ENCODE results near the gene AADAT.
"Not testable (repeated sequence)": the region's sequence is repeated elsewhere in the genome, so short reads cannot be mapped to it uniquely, and the experiment has no call there.

AADAT gene

DNA sequence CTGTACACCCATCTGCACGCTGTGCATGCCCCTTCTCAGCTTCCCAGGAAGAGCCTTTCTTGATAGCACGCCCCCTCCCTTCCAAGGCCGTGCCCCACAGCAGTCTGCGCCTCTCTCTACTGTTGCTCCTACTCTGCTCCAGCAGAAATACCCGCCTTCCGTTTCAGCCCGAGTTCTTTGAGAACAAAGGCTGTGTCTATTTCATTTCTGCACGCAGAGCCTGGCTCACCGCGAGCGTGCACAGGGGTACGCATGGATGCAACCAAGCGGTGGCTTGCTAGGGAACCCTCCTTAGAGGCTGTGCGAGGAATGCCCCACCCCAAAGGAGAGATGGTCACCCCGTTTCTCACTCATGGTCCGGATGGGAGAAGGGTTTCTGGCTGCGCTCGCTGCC lies 485 bp downstream of the AADAT start:
- DNase-seq: peak; percentile 5

DNA sequence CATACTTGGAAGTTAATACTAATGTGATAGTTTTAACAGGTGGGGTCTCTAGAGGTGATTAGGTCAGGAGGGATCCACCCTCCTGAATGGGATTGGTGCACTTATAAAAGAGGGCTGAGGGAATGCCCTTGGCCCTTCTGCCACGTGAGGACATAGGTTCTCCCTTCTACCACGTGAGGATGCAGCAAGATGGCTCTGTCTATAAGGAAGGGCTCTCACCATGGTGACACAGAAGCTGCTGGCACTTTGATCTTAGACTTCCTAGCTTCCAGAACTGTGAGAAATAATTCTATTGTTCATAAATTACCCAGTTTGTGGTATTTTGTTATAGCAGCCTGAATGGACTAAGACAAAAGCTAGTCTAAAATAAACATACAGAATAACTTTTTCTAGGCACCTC lies 1.0 kb downstream of the AADAT start:
- DNase-seq: no peak

DNA sequence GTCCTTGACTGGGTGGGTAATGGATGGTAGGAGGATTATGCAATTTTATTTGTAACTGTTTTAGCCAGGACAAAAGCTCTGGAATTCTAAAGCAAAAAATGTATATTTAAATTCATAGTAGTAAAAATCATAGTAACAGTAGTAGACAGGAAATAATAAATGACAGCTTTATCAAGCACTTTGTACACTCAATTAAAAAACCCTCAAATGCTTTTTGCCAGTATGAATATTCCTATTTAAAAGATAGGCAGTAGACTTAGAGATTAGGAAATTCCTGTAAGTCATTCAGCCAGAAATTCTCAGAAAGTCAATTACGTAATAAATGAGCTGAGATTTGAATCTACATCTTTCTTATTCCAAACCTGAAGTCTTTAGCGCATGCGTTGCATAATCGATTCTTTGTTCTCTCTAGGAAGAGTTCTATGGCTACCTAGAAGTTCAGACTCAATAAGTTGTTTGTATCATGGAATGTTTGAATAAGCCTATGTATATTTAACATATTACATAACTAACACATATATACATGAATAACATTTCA lies 2.5 kb downstream of the AADAT start:
- DNase-seq: no peak

DNA sequence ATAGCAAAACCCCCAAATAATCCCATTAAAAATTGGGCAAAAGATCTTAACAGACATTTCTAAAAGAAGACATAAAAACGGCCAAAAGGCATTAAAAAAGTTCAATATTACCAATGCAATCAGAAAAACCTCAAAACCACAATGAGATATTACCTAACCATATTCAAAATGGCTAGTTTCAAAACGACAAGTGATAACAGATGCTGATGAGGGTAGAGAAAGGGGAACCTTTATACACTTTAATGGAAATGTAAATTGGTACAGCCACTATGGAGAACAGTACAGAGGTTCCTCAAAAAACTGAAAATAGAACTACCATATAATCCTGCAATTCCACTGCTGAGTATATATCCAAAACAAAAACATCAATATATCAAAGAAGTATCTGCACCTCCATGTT lies 6.2 kb downstream of the AADAT start:
- no peak for DNase-seq

DNA sequence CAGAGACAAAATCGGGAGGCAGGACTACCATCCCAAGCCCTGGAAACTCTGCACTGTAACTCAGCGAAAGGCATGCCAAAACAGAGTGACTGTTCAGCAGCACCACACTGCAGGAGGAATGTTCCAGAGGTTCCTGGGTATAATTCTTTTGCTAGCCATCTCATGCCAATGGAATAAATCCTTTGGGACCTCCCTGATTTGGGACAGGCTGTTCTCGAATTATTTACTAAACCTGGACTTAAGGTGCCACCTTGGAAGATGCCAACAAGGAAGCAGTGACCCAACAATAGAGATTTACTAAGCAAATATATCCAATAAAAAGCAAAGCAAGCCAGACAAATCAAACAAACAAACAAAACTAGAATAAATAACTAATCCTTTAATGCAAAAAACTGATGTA lies 9.3 kb downstream of the AADAT start:
- no peak for DNase-seq

DNA sequence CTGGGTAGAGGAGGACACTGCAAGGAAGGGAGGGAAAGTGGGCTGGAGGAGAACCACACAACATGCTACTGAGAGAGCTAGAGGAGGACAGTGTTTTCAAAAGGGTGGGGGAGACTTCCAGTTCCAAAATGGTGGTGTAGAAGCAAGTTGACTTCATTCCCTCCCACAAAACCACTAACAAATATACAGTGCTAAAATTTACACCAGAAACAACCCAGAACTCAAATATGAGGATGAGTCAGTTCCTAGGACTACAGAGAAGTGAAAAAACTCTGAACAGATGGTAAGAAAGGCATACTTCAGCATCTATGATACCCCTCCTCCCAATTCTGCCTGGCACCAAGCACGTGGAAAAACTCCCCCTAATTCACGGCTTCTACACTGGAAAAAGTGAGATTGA lies 9.8 kb downstream of the AADAT start:
- DNase-seq: no peak

DNA sequence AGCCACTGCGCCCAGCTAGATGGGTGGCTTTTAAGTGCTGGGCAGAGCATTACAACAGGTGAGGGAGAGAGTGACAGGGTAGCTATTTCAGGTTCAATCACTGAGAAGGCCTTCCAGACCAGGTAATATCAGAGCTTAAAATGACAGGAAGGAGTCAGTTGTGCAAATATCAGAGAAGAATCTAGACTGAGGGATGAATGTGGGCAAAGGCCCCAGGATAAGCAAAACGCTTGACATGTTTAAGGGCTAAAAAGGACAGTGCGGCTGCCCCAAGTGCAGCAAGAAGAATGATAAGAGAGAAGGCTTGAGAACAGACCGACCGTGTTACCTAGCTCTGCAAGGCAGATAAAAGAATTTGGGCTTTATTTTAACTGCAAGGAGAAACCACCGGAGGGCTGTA lies 18.6 kb downstream of the AADAT start:
- DNase-seq: no peak

DNA sequence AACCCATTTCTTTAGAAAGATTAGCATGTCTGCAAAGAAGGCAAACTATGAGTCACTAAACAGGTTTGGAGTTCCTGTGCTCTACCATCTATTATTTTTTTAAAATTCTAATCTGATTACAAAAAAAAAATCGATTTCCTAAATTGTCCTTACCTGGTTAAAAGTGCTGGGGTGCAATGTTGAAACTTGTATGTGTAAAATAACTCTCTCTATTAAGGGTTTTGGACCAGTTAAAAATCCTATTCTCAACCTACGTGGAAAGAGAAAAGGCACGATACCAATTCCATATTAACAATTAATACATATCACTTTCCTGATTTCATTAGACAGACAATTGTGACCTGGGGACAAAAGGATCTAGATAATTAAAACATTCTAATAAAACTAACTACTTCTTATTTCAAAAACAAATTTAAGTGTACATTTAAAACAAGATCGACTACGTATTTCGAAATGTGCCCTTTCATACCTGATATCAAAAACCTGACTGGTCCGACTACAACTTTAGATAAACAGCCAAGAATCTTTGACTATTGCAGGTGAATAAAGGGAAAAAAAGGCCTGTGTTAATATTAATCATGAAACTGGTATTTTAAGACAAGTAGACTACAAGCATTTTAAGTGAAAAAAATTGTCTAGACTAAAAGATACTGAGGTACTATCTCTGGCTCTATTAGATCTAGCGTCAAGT lies 21.2 kb downstream of the AADAT start:
- DNase-seq: no peak

DNA sequence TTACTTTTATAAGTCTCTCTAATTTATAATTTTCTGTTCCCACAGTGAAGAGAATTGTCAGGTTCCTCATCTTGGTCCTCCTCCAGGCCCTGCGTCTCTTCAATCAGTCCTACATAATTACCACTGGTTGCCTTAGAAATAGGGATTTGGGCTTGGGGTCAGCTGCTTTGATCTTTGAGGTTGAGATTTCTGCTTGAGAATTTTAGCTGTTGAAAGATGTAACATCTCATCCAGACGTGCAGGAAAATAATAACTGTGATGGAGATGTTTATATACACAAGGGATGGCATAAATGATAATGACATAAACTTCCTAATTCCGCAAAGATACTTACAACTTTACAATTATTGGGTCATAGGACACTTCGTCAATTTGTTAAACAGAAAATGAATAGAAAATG lies 30.3 kb downstream of the AADAT start:
- no peak for DNase-seq

DNA sequence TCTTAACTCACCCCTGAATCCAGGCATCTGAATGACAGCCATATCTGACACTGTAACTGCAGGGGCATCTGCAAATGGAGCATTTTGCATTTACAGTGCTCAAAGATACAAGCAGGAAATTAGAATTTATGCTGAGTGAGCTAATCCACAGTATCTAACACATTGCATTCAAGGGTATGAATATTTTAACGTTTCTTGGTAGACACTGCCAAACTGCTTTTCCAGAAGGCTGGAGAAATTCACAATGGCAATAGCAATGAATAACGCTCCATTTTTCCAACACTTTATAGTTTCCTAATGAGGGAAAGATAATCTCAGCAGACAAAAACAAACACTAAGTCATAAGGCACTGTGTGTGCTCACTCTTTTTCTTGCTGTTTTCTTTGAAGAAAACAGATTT lies 30.9 kb downstream of the AADAT start:
- DNase-seq: no peak

DNA sequence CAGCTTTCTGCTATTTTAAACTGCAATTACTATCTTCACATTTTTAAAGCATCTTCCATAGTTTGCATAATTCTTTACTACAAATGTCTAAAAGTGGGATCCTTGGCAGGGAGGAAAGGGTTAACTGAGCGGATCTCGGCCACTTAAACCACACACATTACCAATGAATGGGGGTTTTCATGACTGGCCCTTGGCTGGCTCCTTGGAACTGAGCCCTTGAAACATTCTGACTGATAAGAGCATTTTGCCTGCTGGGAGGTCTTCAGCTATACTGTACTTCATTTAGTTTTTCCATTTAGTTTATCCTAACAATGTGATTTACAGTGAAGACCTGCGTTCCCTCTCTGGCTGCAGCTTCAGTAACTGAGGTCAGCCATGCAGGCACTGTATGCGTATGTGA lies 31.9 kb downstream of the AADAT start:
- DNase-seq: no peak

DNA sequence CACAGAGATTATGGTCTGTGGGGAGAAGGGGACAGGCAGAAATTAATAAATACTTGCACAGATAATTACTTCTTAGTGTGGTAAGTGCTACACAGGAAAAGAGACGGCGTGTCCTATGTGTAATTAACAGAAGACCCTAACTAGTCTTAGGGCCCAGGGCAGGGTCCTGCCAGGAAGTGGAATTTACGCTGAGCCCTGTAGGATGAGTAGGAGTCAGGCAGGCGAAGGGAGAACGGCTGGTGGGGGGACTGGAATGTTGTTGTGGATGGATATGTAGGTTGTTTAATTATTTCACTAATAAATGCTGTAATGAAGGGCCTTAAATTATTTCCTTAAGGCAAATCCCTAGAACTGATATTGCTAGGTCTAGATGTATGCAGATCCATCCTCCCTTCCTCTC lies 36.8 kb downstream of the AADAT start:
- DNase-seq: no peak

DNA sequence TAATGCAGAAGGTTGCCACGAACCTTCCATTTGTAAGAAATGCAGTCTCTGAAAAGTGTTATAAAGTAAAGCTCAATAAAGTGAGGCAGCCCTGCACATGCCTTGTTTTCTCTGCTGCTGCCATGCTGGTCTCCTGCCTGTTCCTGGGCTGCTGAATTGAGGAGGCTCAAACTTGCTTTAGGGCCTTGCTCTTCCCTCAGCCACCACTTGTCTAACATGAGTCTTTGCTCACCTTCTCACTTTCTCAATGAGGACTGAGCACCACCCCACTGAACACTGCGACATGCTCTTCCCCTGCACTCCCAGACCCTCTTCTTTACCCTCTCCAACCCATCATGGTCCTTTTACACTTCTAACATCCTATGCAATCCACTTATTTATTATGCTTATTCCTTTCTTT lies 38.4 kb downstream of the AADAT start:
- DNase-seq: no peak

DNA sequence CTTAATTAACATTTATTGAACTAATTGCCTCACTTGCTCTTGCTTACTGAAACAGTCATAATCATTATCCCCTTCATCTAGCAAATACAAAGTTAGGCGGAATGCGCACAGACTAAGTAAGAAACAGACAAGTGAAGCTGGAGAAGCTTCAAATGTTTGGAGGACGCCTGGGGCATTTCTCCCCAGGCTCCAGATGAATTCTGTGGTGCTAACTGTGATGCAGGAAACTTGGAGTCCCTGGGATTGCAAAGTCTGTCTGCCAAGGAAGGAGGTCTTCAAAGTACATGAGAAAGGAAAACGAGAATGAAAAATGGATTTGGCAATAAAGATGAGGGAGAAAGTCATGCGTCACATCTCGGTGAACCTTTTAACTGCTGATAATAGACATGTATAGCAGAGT lies 40.0 kb downstream of the AADAT start:
- no peak for DNase-seq

DNA sequence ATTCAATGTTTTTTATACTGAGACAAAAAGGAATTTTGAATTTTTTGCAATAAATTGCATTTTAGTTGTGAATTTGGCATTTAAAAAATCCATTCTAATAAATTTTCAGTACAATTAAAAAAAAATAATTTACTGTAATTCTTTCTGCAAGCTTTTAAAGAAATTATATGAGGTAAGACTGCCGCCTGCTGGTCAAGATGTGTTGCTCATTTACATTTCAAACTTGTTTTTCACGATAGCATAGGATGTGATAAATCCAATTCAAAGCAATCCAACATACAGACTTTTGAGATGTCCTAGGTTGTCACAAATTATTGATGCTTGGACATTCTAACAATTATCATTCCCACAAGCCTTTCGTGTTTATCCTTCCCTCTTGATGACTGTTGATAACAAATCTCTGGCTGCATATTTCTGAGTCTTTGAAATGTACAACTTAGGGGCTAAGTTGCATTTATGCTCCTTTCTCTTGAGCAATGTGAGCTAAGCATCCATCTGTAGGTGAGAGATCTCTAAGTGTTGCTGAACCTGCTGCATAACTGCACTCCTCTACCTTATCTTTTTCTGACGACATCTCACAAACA lies 41.9 kb downstream of the AADAT start:
- DNase-seq: peak; percentile 67

DNA sequence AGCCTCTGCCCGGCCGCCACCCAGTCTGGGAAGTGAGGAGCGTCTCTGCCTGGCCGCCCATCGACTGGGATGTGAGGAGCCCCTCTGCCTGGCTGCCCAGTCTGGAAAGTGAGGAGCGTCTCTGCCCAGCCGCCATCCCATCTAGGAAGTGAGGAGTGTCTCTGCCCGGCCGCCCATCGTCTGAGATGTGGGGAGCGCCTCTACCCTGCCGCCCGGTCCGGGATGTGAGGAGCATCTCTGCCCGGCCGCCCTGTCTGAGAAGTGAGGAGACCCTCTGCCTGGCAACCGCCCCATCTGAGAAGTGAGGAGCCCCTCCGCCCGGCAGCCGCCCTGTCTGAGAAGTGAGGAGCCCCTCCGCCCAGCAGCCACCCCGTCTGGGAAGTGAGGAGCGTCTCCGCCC lies 43.6 kb downstream of the AADAT start:
- DNase-seq: not testable (repeated sequence)

DNA sequence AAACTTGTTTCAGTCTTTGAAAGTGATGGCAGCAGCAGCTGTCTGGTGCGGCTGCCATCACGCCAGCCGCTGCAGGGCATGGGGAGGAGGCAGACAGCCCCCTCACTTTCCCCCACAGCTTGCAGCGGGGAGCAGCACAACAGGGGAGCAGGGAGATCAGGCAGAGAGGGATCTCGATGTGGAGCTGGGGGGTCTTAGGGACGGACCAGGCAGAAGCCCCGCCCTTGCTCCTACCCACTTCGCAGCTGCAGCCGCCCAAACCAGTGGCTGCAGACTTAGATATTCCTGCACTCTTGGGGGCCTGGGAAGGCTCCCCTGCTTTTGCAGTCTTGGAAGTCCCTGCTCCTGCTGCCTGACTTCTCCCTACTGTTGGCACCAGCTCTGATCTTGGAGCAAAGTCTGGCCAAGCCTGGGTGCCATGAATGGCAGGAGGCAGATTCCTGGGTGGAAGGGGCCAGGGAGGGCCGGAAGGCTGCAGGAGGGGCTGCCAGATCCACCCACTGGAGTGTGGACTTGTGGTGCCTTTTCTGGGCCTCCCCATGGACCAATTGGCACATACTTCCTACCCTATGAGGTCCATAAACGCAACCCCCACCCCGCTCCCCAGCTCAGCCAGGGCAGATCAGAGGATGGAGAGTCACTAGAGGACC lies 49.6 kb downstream of the AADAT start:
- no peak for DNase-seq

DNA sequence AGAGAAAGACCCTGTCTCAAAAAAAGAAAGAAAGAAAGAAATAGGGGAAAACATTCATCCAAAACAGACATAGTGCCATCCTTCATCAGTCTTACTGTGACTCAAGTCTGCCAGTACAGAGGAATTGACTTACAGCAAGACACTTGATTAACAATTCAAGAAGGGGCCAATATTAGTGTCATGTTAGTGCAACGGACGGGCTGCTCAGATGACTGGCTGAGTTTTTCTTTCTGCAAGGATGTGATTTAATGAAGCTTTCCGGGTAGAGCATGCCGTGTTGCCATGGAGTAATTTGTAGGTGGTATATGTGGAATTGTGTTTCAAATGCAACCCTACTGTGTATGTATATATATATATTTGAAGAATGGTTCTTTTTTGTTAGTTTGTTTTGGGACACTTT lies 51.0 kb downstream of the AADAT start:
- no peak for DNase-seq

DNA sequence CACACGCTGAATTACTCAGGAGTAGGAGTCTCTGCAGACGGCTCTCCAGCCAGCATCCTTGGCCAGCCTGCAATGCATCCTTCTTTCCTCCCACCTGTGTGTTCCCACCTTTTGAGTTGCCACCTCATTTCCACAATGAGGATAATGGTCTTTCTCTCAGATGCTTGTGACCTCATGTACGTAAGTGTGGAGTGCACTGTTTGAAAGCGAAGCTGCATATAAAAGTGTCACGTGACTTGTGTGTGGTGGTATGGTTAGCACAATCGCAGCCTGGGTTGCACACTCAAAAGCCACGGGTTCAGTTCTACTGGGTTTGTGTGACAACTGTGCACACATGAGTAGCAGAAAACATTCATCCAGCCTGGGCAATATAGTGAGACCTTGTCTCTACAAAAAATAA lies 51.5 kb downstream of the AADAT start:
- no peak for DNase-seq

DNA sequence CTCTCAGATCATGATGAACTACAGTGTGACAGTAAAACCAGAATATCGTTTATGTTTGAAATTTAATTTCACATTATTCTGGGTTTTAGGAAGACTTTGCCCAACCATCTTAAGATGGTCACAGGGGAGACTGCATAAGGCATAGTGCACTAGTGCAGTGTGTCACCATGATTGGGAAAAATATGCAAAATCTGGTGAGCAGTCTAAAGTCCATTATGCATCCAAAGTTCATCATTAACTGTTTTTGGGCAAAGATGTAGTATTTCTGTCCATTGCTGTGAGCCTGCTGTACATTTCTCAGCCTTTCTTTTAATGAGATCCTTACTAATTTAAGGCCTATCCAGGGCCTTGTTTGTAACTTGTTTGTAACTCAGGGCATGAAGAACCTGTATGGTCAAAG lies 52.3 kb downstream of the AADAT start:
- no peak for DNase-seq

DNA sequence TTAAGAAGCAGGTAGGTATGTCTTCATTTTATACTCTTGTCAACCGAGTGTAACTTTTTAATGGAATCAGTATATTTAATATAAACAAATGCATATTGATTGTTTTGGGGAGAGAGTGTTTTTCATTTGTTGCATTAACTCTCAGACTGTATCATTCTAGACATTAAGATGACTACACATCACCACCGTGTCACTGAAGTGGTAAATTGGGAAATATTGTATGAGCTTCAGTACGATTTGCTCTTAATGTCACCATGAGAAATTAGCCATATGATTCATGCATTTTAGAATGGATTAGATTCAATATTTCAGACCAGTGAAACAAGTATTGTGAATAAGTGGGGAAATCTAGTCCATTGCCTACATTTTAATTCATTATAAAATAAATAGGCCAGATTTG lies 53.9 kb downstream of the AADAT start:
- DNase-seq: no peak

DNA sequence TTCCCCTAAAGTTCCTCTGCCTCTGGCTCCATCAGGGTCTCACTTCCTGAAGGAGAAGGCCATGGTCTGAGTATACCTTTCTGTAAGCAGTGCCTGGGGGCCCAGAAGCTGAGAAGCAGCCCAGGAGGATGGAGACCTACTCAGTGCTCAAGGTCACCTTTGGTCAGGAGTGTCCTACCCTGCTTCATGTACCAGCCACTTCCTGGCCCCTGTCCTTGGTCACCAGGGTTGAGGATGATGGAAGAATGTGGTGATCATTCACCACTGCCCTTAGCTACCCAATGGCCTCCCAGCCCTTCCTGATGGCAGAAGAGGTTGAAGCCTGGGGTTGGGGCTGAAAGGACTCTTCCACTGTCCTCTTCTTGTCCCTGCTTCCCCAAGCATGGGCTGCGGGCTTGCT lies 54.5 kb downstream of the AADAT start:
- no peak for DNase-seq

DNA sequence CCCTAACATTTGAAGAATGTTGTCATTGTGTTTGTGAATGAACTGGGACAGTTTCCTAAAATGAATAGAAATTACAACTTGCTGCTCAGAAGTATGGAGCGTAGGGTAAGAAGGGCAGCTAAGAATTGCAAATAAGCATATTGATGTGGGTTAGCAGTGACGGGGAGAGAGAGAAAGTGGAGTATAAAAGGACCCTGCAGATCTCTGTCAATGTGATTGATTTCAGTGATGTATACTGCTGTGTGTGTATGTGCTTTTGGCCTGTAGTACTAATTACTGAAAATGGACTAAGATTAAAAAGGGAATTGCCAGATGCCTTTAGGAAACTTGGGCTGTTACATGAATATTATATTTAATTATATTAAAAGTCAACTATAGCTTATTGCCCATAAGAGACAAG lies 55.8 kb downstream of the AADAT start:
- no peak for DNase-seq

DNA sequence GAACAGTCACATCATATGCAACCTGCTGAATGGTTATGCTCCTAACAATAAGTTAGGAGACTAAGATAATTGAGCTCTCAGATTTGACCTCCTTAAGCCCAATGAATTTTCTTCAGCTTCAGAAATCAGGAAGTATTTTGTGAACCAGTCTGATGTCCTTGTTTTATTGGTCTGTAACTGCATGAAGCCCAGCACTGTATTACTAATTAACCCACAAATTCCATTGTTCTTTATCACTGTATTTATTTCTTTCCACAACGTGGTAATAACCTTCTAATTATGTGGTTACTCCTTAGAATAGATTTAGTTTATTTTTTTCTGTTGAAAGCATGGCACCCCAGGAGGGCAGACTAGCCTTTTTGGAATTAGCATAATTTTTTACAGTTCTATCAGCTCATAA lies 59.6 kb downstream of the AADAT start:
- peak; percentile 86 for DNase-seq

Measured in kidney glomerular epithelial cell (primary cell).